Neuron (in vitro differentiated cells): ENCODE results near the gene CAMLG.

Experiments used
- H2AFZ ChIP-seq: one replicate; pipeline ENCODE4 v1.6.1; 2013; ENCODE audit warnings: low read depth, mild to moderate bottlenecking, inconsistent platforms, low read length, moderate library complexity
- H3K27me3 ChIP-seq: one replicate; pipeline ENCODE4 v1.6.1; 2013; ENCODE audit warnings: low read length; ENCODE audit not compliant: insufficient read depth
- H3K36me3 ChIP-seq: one replicate; pipeline ENCODE4 v1.6.1; 2013; ENCODE audit warnings: low read length; ENCODE audit not compliant: insufficient read depth
- H3K4me1 ChIP-seq: one replicate; pipeline ENCODE4 v1.6.1; 2013; ENCODE audit warnings: low read length; ENCODE audit not compliant: insufficient read depth
- H3K4me3 ChIP-seq: 2 replicates; pipeline ENCODE4 v1.5.1; 2013; ENCODE audit warnings: mild to moderate bottlenecking, low read length, moderate library complexity
- H3K9me3 ChIP-seq: one replicate; pipeline ENCODE4 v1.6.1; 2013; ENCODE audit warnings: low read length

CAMLG gene

DNA sequence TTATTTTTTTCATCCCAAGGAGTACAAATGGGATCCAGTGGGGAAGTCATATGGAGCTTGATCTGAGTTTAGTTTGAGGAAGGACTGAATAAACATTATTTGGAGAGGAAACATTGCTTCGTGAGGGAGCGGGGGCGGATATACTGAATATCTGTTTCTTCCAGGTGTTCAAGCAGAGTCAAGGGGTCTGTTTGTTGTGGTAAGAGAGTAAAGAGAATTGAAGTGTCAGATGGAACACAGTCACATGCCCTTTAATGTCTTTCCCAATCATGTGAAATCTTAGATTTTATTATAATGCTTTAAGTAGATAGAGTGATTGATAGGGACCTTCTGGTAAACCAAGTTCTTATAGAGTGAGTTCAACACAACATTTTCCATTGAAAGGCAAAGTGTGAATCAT is 53.9 kb downstream of the CAMLG start:
- no peak overlapping the region for H3K4me3 ChIP-seq
- no peak overlapping the region for H2AFZ ChIP-seq
- H3K4me1 ChIP-seq = no peaks in the 10 kb centered on the region
- no peaks in the 10 kb centered on the region for H3K27me3 ChIP-seq
- H3K9me3 ChIP-seq = no peaks in the 10 kb centered on the region
- peaks cover 87% of the 10 kb centered on the region for H3K36me3 ChIP-seq

DNA sequence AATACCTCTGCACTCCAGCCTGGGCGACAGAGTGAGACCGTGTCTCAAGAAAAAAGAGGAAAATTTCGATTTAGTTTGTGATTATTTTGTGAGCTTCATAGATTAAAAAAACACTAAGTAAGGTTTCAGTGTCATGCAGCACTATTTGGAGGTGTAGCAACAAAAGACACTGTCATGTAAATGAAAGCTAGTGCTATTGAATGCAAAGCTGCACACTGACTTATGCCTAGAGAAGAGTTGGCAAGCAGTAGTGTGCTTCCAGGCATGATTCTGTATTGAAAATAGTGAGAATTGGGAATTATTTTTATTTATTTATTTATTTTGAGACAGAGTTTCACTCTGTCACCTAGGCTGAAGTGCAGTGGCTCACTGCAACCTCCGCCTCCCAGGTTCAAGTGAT is 54.8 kb downstream of the CAMLG start:
- no peak overlapping the region for H3K4me3 ChIP-seq
- no peak overlapping the region for H2AFZ ChIP-seq
- H3K27me3 ChIP-seq = no peaks in the 10 kb centered on the region
- H3K36me3 ChIP-seq = peaks cover 84% of the 10 kb centered on the region
- H3K4me1 ChIP-seq = no peaks in the 10 kb centered on the region
- no peaks in the 10 kb centered on the region for H3K9me3 ChIP-seq

DNA sequence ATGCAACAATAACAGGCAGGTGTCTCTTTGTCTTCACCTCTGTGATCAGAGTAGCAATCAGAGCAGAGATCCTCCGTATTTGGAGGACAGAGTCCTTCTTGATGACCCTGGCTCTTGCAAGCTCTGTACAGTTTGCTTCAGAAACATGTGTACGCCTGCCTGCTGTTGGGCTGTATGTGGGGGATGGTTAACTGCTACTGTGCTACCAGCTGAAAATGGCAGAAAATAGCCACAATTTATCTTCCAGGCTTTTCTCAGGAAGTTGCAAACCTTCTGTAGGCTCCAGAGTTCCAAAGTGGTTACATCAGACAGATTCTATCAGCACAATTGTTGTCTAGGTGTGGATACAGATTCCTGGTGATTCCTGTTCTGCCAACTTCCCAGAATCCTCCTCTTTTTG is 55.7 kb downstream of the CAMLG start:
- Histone ChIP-seq H3K9me3 (no peaks in the 10 kb centered on the region), H3K4me3 (no peak overlapping the region), H3K27me3 (no peaks in the 10 kb centered on the region), H3K36me3 (peaks cover 83% of the 10 kb centered on the region), H2AFZ (no peak overlapping the region), H3K4me1 (no peaks in the 10 kb centered on the region)

DNA sequence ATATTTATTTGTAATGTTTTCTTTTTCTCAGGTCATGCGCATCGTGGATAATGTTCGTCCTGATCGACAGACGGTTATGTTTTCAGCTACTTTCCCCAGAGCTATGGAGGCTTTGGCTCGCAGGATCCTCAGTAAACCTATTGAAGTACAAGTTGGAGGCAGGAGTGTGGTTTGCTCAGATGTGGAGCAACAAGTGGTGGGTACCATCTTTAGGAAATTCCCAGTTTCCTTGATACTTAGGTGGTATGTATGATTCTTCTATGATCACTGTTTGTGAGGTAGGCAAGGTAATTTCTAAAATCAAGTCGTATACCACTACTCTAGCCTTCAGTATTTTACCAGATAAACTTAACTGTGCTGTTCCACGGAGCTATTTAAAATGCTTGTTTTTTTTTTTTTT is 56.5 kb downstream of the CAMLG start:
- Histone ChIP-seq H3K4me1 (no peaks in the 10 kb centered on the region), H3K27me3 (no peaks in the 10 kb centered on the region), H3K36me3 (peaks cover 80% of the 10 kb centered on the region), H3K4me3 (no peak overlapping the region), H3K9me3 (no peaks in the 10 kb centered on the region), H2AFZ (no peak overlapping the region)

DNA sequence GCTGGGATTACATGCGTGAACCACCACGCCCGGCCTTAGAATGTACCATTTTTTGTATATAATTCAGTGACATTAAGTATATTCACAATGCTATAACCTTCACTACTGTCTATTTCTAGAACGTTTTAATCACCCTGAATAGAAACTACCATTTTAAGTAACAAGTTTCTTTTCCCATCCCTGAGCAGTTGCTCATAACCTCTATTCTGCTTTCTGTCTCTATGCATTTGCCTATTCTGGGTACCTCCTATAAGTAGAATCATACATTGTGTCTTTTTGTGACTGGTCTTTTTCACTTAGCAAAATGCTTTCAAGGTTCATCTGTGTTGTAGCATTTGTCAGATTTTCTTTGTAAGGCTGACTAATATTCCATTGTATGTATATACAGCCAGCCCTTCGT is 60.1 kb downstream of the CAMLG start:
- Histone ChIP-seq H3K36me3 (peaks cover 78% of the 10 kb centered on the region), H3K4me1 (no peaks in the 10 kb centered on the region), H3K4me3 (no peak overlapping the region), H2AFZ (no peak overlapping the region), H3K9me3 (no peaks in the 10 kb centered on the region), H3K27me3 (no peaks in the 10 kb centered on the region)
